Measurements from ENCODE around the gene GDNF.
"Not testable (repeated sequence)": the region's sequence is repeated elsewhere in the genome, so short reads cannot be mapped to it uniquely, and the experiment has no call there.

GDNF gene

GRCh38 chr5:37795292-37795691, 44.5 kb downstream of the GDNF start:
- H3K27me3 ChIP-seq (ENCODE audit: insufficient read depth, low read length); H3K27ac ChIP-seq (ENCODE audit: low read length); H3K36me3 ChIP-seq (ENCODE audit: insufficient read depth, low read depth, low read length); H3K9ac ChIP-seq (ENCODE audit: low read depth, low read length); H3K4me3 ChIP-seq (ENCODE audit: low read length); H3K4me1 ChIP-seq (ENCODE audit: insufficient read depth, low read length): not testable (repeated sequence)
- H3K9me3 ChIP-seq (ENCODE audit: insufficient read depth, low read depth, low read length): peaks cover 23% of the 10 kb centered on the region

GRCh38 chr5:37792975-37793631, 46.7 kb downstream of the GDNF start:
- H3K27ac ChIP-seq (ENCODE audit: low read length): no peak overlapping the region
- no peak overlapping the region for H3K4me3 ChIP-seq (ENCODE audit: low read length)
- H3K9me3 ChIP-seq (ENCODE audit: insufficient read depth, low read depth, low read length): peaks cover 23% of the 10 kb centered on the region
- no peaks in the 10 kb centered on the region for H3K36me3 ChIP-seq (ENCODE audit: insufficient read depth, low read depth, low read length)
- H3K27me3 ChIP-seq (ENCODE audit: insufficient read depth, low read length): no peaks in the 10 kb centered on the region
- H3K9ac ChIP-seq (ENCODE audit: low read depth, low read length): no peak overlapping the region
- H3K4me1 ChIP-seq (ENCODE audit: insufficient read depth, low read length): no peaks in the 10 kb centered on the region

- Histone ChIP-seq H3K9me3 (ENCODE audit: insufficient read depth, low read depth, low read length) (peaks cover 23% of the 10 kb centered on the region; the same call in 1 of the 2 replicates), H3K4me3 (ENCODE audit: low read length) (no peak overlapping the region), H3K9ac (ENCODE audit: low read depth, low read length) (no peak overlapping the region), H3K27ac (ENCODE audit: low read length) (no peak overlapping the region), H3K36me3 (ENCODE audit: insufficient read depth, low read depth, low read length) (no peaks in the 10 kb centered on the region), H3K4me1 (ENCODE audit: insufficient read depth, low read length) (no peaks in the 10 kb centered on the region; the same call in none of the 2 replicates), H3K27me3 (ENCODE audit: insufficient read depth, low read length) (no peaks in the 10 kb centered on the region)
Measured at GRCh38 chr5:37791321-37791720, 48.5 kb downstream of the GDNF start.

GRCh38 chr5:37789991-37790390, 49.9 kb downstream of the GDNF start:
- H3K27me3 ChIP-seq (ENCODE audit: insufficient read depth, low read length): no peaks in the 10 kb centered on the region
- H3K27ac ChIP-seq (ENCODE audit: low read length): no peak overlapping the region
- peaks cover 20% of the 10 kb centered on the region; the same call in 1 of the 2 replicates for H3K9me3 ChIP-seq (ENCODE audit: insufficient read depth, low read depth, low read length)
- H3K4me3 ChIP-seq (ENCODE audit: low read length): no peak overlapping the region
- no peaks in the 10 kb centered on the region; the same call in none of the 2 replicates for H3K4me1 ChIP-seq (ENCODE audit: insufficient read depth, low read length)
- no peaks in the 10 kb centered on the region for H3K36me3 ChIP-seq (ENCODE audit: insufficient read depth, low read depth, low read length)
- H3K9ac ChIP-seq (ENCODE audit: low read depth, low read length): no peak overlapping the region

- peaks cover 6% of the 10 kb centered on the region for H3K9me3 ChIP-seq (ENCODE audit: insufficient read depth, low read depth, low read length)
- no peak overlapping the region for H3K4me3 ChIP-seq (ENCODE audit: low read length)
- H3K9ac ChIP-seq (ENCODE audit: low read depth, low read length): no peak overlapping the region
- H3K4me1 ChIP-seq (ENCODE audit: insufficient read depth, low read length): no peaks in the 10 kb centered on the region; the same call in none of the 2 replicates
- H3K27ac ChIP-seq (ENCODE audit: low read length): no peak overlapping the region
- no peaks in the 10 kb centered on the region for H3K36me3 ChIP-seq (ENCODE audit: insufficient read depth, low read depth, low read length)
- no peaks in the 10 kb centered on the region for H3K27me3 ChIP-seq (ENCODE audit: insufficient read depth, low read length)
Measured at GRCh38 chr5:37787742-37788141, 52.1 kb downstream of the GDNF start.

- Histone ChIP-seq H3K27ac (ENCODE audit: low read length) (no peak overlapping the region), H3K36me3 (ENCODE audit: insufficient read depth, low read depth, low read length) (no peaks in the 10 kb centered on the region), H3K9me3 (ENCODE audit: insufficient read depth, low read depth, low read length) (no peaks in the 10 kb centered on the region; the same call in 1 of the 2 replicates), H3K4me1 (ENCODE audit: insufficient read depth, low read length) (no peaks in the 10 kb centered on the region; the same call in none of the 2 replicates), H3K4me3 (ENCODE audit: low read length) (no peak overlapping the region), H3K27me3 (ENCODE audit: insufficient read depth, low read length) (no peaks in the 10 kb centered on the region), H3K9ac (ENCODE audit: low read depth, low read length) (no peak overlapping the region)
Measured at GRCh38 chr5:37786862-37787519, 52.9 kb downstream of the GDNF start.

- H3K4me1 ChIP-seq (ENCODE audit: insufficient read depth, low read length): no peaks in the 10 kb centered on the region; the same call in none of the 2 replicates
Measured at GRCh38 chr5:37786416-37786815, 53.4 kb downstream of the GDNF start.

GRCh38 chr5:37781409-37781808, 58.4 kb downstream of the GDNF start:
- H3K9ac ChIP-seq (ENCODE audit: low read depth, low read length); H3K36me3 ChIP-seq (ENCODE audit: insufficient read depth, low read depth, low read length); H3K4me1 ChIP-seq (ENCODE audit: insufficient read depth, low read length); H3K27ac ChIP-seq (ENCODE audit: low read length); H3K4me3 ChIP-seq (ENCODE audit: low read length); H3K27me3 ChIP-seq (ENCODE audit: insufficient read depth, low read length); H3K9me3 ChIP-seq (ENCODE audit: insufficient read depth, low read depth, low read length): not testable (repeated sequence)

More at GRCh38 chr5:37786416-37786815, 53.4 kb downstream of the GDNF start:
- H3K27me3 ChIP-seq (ENCODE audit: insufficient read depth, low read length): no peaks in the 10 kb centered on the region
- no peak overlapping the region for H3K27ac ChIP-seq (ENCODE audit: low read length)
- H3K9ac ChIP-seq (ENCODE audit: low read depth, low read length): no peak overlapping the region
- no peaks in the 10 kb centered on the region; the same call in 1 of the 2 replicates for H3K9me3 ChIP-seq (ENCODE audit: insufficient read depth, low read depth, low read length)
- no peak overlapping the region for H3K4me3 ChIP-seq (ENCODE audit: low read length)
- H3K36me3 ChIP-seq (ENCODE audit: insufficient read depth, low read depth, low read length): no peaks in the 10 kb centered on the region

GRCh38 chr5:37777432-37778130, 62.3 kb downstream of the GDNF start:
- peaks cover 10% of the 10 kb centered on the region for H3K9me3 ChIP-seq (ENCODE audit: insufficient read depth, low read depth, low read length)
- no peaks in the 10 kb centered on the region for H3K36me3 ChIP-seq (ENCODE audit: insufficient read depth, low read depth, low read length)
- H3K4me1 ChIP-seq (ENCODE audit: insufficient read depth, low read length): no peaks in the 10 kb centered on the region
- H3K27ac ChIP-seq (ENCODE audit: low read length): no peak overlapping the region
- H3K4me3 ChIP-seq (ENCODE audit: low read length): no peak overlapping the region
- H3K27me3 ChIP-seq (ENCODE audit: insufficient read depth, low read length): no peaks in the 10 kb centered on the region
- H3K9ac ChIP-seq (ENCODE audit: low read depth, low read length): no peak overlapping the region

GRCh38 chr5:37776826-37777225, 63.0 kb downstream of the GDNF start:
- Histone ChIP-seq H3K36me3 (ENCODE audit: insufficient read depth, low read depth, low read length) (no peaks in the 10 kb centered on the region), H3K4me1 (ENCODE audit: insufficient read depth, low read length) (no peaks in the 10 kb centered on the region), H3K27me3 (ENCODE audit: insufficient read depth, low read length) (no peaks in the 10 kb centered on the region), H3K4me3 (ENCODE audit: low read length) (no peak overlapping the region), H3K9ac (ENCODE audit: low read depth, low read length) (no peak overlapping the region), H3K27ac (ENCODE audit: low read length) (no peak overlapping the region), H3K9me3 (ENCODE audit: insufficient read depth, low read depth, low read length) (peaks cover 10% of the 10 kb centered on the region)

- Histone ChIP-seq H3K4me3 (ENCODE audit: low read length) (no peak overlapping the region), H3K27ac (ENCODE audit: low read length) (no peak overlapping the region), H3K9ac (ENCODE audit: low read depth, low read length) (no peak overlapping the region), H3K36me3 (ENCODE audit: insufficient read depth, low read depth, low read length) (no peaks in the 10 kb centered on the region), H3K4me1 (ENCODE audit: insufficient read depth, low read length) (no peaks in the 10 kb centered on the region), H3K9me3 (ENCODE audit: insufficient read depth, low read depth, low read length) (peaks cover 10% of the 10 kb centered on the region), H3K27me3 (ENCODE audit: insufficient read depth, low read length) (no peaks in the 10 kb centered on the region)
Measured at GRCh38 chr5:37774912-37775483, 64.8 kb downstream of the GDNF start.
